Activated CD8-positive, alpha-beta memory T cell treated with anti-CD3 and anti-CD28 coated beads for 36 hours (primary cell): Measurements from ENCODE around the gene CDC42EP3. TPM values are rescaled to one million over a fixed set of nuclear protein-coding genes. Genes with fewer than 3 reads are reported as not detected.

Experiments
- CTCF ChIA-PET: fragments of 350-600 bp; sonication (Branson Sonifier 250); formaldehyde crosslinking; loops from one replicate; lab custom pipeline; 2021; ENCODE audit warnings: antibody characterized with exemption; lab: Charles Lee
- POLR2A ChIA-PET: fragments of 350-600 bp; sonication (Branson Sonifier 250); formaldehyde crosslinking; loops from one replicate; lab custom pipeline; 2021; ENCODE audit warnings: antibody characterized with exemption; lab: Charles Lee
- total RNA-seq, 2 experiments: library from RNA; stranded (reverse); gene quantifications; one replicate each; pipeline ENCODE4 v1.2.3, GENCODE V29; 2021

Gene CDC42EP3
- total RNA-seq, 2 experiments from 2014 or later = 33.3 to 36.5 TPM

GRCh38 chr2:37631698-37632097 lies 39.7 kb downstream of the CDC42EP3 start:
- ChIA-PET POLR2A (interaction anchor here (0.5 kb wide), 1 partner anchor 311 kb away, joined by 3 read pairs; no protein-coding TSS in a partner anchor), CTCF (no interaction called here)

DNA sequence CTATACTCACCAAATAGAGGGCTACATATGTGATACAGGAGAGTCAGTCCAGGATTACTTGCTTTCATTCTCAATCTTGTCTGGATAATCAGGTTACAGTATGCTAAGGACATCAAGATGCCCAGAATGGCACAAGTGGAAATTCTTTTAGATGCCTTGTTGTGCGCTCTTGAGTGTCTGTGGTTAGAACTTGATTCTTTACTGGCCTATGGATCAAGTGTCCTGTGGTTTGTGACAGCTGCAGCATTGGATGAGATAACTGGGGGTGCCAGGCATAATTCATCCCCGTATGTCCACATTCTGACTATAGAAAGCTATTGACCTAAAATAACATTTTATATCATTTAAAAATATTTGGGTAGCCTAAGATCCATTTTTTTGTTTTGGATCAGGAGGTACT lies 40.1 kb downstream of the CDC42EP3 start:
- ChIA-PET CTCF (no interaction called here), POLR2A (interaction anchor here (0.5 kb wide), 1 partner anchor 311 kb away, joined by 3 read pairs; no protein-coding TSS in a partner anchor)

DNA sequence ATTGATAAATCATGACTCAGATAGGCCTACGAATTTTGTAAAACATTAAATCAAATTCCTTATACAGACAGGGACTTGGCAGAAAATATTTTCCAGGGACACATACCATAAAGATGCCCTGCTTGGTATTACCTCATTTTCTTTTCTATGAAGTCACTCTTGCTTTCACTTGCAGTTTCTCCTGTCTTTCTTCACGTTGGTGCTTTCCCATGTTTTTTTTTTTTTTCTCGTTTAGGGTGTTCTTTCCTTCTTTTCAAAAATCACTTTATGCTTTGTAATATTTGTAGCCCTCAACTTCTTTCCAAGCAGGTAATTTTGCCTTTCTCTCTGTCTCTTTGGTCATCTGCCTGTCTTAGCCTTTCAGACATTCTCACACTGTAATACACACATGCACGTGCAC lies 40.7 kb downstream of the CDC42EP3 start:
- POLR2A ChIA-PET = no interaction called here
- CTCF ChIA-PET = no interaction called here

DNA sequence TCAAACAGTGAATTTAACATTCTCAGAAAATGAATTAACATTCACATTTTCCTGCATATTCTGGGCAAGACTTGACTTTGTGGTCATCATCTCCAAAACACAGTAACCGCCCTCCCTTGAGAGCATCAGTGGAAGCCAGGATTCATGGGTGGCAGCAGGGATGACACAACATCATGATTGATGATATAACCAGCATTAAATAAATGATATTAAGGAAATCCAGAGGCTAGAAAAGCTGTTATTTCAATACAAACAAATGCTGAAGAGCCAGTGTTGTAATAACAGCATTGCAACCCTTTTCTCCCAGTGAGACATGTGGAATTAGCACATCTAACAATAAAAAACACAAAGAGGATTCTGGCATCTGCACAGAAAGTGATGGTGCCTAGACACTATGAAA lies 41.1 kb downstream of the CDC42EP3 start:
- ChIA-PET POLR2A (no interaction called here), CTCF (no interaction called here)

DNA sequence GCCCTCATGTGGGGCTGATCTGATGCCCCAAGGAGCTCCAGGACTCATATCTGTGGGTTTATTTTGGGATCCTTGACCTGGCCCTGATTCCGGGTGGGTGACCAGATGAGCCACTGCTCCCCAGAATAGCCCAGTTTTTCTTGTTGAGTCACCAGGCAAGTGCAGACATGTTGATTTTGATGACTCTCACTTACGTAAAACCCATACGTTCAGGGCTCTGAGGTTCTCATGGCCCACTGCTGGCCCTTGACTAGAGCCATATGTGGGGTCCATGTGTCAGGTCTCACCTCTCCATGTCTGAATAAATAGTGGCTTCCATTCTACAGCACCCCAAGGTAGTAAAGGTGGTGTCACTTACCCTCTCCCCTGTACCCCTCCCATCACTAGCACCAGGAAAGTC lies 41.9 kb downstream of the CDC42EP3 start:
- CTCF ChIA-PET = no interaction called here
- POLR2A ChIA-PET = no interaction called here

GRCh38 chr2:37627710-37628109 lies 43.7 kb downstream of the CDC42EP3 start:
- ChIA-PET POLR2A (interaction anchor here (0.7 kb wide), 1 partner anchor 12 kb away, joined by 4 read pairs; no protein-coding TSS in a partner anchor), CTCF (no interaction called here)

- POLR2A ChIA-PET = interaction anchor here (0.7 to 1.2 kb wide), 3 partner anchors 22 to 394 kb away, joined by 3 to 4 read pairs (median 4); partner anchors contain the start of genes CEBPZ and NDUFAF7
- CTCF ChIA-PET = interaction anchor here (0.9 to 1.2 kb wide), 3 partner anchors 8 to 43 kb away, joined by 3 to 8 read pairs (median 3); no protein-coding TSS in a partner anchor
Measured at GRCh38 chr2:37625796-37626571, 45.5 kb downstream of the CDC42EP3 start.

DNA sequence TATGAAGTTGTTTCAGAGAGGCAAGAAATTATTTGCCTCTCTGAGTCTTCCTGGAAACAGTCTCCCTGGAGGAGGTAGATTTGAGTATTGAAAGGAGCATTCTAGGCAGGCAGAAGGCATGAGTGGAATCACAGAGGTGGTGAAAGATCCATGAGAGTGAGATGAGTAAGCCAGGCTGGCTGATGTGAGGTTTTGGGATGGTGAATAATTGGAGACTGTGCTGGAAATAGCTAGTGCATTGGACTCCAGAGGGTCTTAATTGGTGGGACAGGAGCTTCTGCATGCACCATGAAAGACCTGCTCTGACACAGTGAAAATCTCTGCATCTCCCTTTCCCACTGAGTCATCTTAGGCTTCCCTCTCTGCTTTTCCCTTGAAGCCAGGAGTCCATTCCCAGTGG lies 46.3 kb downstream of the CDC42EP3 start:
- CTCF ChIA-PET = interaction anchor here (0.9 to 1.7 kb wide), 4 partner anchors 9 to 44 kb away, joined by 3 to 9 read pairs (median 6); no protein-coding TSS in a partner anchor
- POLR2A ChIA-PET = interaction anchor here (0.7 to 1.2 kb wide), 3 partner anchors 23 to 393 kb away, joined by 3 to 4 read pairs (median 4); partner anchors contain the start of genes CEBPZ and NDUFAF7

DNA sequence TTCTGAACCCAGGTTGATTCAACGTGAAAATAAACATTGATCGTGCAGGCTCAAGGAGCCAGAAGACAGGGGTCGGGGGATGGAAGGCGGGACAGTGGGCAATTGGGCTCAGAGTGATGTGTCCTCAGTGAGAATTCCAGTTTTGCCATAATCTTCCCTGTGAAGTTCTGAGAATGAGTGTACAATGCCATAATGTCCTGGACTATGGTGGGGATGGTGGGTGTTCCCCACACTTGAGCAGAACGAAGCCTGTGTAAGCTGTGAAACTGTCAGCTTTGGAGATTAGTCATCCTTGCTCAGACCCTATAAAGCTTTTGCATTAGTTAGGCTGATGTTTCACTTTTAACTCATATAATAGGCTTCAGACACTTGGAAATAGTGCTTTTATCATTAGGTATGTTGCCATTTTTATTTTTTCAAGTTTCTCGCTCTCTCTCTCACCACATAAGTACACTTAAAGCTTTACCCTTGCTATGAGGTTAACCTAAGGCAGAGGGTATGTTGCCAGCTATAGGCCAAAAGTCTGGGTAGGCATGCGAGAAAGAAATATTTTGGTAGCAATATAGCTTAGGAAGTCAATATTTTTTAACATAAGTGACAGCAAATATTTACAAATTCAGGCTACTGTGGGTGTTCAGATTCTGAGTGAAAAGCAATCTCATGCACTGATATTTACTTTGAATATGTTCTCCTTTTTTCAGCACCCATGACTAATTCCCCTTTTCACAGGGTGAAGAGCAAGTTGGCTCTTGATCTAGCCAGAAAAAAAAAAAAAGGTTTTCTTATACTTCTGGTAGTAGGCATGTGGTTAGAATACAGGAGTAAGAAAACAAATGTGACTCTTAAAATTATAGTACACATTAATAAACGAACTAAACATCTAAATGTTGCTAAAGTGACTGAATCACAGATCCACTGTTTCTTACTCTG lies 47.2 kb downstream of the CDC42EP3 start:
- ChIA-PET CTCF (interaction anchor here (0.6 to 1.7 kb wide), 6 partner anchors 22 to 251 kb away, joined by 3 to 9 read pairs (median 3); no protein-coding TSS in a partner anchor), POLR2A (interaction anchor here (0.7 to 1.7 kb wide), 4 partner anchors 10 to 736 kb away, joined by 3 to 8 read pairs (median 6); no protein-coding TSS in a partner anchor)

GRCh38 chr2:37623406-37623805 lies 48.0 kb downstream of the CDC42EP3 start:
- ChIA-PET CTCF (interaction anchor here (0.6 to 1.7 kb wide), 6 partner anchors 21 to 252 kb away, joined by 3 to 9 read pairs (median 4); no protein-coding TSS in a partner anchor), POLR2A (interaction anchor here (0.7 to 1.7 kb wide), 2 partner anchors 25 to 46 kb away, joined by 7 to 8 read pairs; no protein-coding TSS in a partner anchor)

DNA sequence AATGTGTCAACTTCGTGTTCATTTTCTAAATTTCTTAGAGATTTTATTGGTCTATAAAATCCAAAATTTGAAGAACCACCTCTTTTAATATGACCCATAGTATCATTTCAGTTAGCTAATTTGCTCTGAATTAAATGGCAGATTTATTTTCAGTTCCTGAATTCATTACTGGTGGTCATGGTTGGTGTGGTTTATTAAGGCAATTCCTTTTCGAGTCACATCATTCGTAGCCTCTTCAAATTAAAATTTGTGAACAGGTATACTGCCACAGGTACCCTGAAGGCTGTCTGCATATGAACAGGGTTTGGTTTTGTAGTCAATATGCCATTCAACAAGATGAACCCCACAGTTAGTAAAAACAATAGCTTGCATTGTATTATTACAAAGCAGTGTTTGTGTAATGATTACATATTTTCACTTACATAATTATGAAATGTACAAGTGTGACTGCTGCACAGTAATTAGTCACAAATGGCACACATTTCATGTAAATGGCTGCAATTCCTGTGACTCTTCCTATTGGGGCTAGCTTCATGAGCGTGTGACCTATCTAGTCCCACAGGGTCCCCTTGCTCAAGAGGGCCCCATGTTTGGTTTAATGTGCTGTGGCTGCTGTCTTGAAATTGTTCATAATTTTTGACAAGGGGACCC lies 48.9 kb downstream of the CDC42EP3 start:
- ChIA-PET CTCF (interaction anchor here (0.6 to 1.4 kb wide), 3 partner anchors 22 to 249 kb away, joined by 3 to 4 read pairs (median 4); no protein-coding TSS in a partner anchor), POLR2A (interaction anchor here (1.7 kb wide), 1 partner anchor 26 kb away, joined by 8 read pairs; no protein-coding TSS in a partner anchor)

DNA sequence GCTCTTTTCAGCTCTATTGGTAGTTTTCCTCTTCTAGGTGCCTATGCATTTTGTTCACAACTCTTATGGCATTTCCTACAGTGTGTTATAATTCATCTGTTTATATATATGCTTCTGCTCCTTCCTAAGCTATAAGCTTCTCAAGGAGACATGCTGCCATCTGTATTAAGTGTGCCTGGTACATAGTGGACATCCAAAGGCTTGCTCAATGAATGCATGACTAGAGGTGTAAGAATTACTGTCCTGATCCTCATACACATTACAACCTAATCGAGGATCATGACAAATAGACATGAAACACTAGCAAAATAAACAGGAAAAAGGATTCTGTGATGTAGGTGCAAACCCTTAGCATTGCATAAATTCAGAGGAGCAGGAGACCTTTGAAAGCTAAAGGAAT lies 50.2 kb downstream of the CDC42EP3 start:
- CTCF ChIA-PET = interaction anchor here (0.9 kb wide), 2 partner anchors 28 to 35 kb away, joined by 3 to 4 read pairs; no protein-coding TSS in a partner anchor
- POLR2A ChIA-PET = no interaction called here

DNA sequence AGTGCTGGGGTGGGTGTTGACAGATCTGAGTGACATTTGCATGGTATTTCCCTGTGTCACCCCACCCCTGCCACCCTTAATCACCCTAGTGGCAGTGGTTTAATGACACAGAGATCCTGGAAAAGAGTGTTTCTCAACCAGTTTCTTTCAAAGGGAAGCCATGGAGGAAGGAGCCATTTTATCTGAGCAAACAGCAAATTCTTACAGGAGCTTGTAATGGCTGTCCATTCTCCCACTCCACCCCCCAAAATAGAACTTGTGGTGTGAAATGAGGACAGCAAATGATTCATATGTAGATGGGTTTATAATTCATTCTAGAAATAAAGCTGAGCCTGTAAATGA lies 51.5 kb downstream of the CDC42EP3 start:
- ChIA-PET CTCF (interaction anchor here (1.3 to 2.2 kb wide), 4 partner anchors 20 to 74 kb away, joined by 3 to 9 read pairs (median 5); no protein-coding TSS in a partner anchor), POLR2A (interaction anchor here (0.6 kb wide), 1 partner anchor 93 kb away, joined by 3 read pairs; no protein-coding TSS in a partner anchor)

GRCh38 chr2:37619230-37619958 lies 52.0 kb downstream of the CDC42EP3 start:
- ChIA-PET POLR2A (no interaction called here), CTCF (interaction anchor here (1.3 to 2.2 kb wide), 4 partner anchors 19 to 73 kb away, joined by 3 to 9 read pairs (median 5); no protein-coding TSS in a partner anchor)

GRCh38 chr2:37618326-37618725 lies 53.1 kb downstream of the CDC42EP3 start:
- ChIA-PET CTCF (interaction anchor here (2.2 kb wide), 1 partner anchor 18 kb away, joined by 9 read pairs; no protein-coding TSS in a partner anchor), POLR2A (no interaction called here)

DNA sequence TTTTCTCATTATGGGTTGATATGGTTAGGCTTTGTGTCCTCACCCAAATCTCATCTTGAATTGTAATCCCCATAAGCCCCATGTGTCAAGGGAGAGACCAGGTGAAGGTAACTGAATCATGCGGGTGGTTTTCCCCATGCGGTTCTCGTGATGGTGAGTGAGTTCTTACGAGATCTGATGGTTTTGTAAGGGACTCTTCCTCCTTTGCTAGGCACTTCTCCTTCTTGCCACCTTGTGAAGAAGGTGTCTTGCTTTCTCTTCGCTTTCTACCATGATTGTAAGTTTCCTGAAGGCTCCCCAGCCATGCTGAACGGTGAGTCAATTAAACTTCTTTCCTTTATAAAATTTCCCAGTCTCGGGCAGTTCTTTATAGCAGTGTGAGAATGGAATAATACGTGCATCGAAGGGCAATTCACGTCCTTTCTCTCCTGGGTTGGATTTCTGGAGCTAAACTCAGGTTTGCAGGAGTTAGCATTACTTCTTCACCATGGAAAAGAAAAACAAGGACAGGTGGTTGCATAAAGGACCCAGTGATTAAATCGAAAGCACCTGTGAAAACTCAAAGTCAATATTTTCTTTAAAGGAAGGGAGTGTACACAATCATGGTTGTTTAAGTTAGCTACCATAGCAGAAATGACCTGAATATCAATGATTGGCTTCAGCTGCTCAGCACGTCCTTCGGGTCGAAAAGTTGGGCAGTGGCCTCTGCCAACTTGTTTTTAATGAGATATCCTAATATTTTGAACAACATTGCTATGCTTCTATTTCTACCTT lies 54.1 kb downstream of the CDC42EP3 start:
- CTCF ChIA-PET = no interaction called here
- POLR2A ChIA-PET = no interaction called here

DNA sequence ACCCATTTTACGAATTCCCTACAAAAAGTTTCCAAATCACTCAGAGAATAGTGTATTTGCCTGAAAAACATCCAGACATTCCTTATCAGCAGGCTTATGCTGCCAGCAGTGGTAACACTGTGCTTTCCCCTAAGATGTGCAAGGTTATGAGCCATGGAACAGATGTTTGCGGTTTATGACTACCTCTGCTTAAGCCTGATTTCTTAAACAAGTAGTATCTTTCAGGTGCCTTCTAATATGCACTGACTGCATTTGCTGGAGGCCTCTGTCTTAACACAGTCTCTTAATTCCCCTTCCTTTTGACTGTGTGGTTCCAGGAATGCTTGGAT lies 54.8 kb downstream of the CDC42EP3 start:
- POLR2A ChIA-PET = no interaction called here
- CTCF ChIA-PET = no interaction called here
